B cell (primary cell): ENCODE data around the gene AKAP6.

Experiments
- EZH2 ChIP-seq: IDR thresholded peaks from 2 replicates; pipeline ENCODE4 v1.6.1; 2012; ENCODE audit warnings: borderline replicate concordance, low read depth, mild to moderate bottlenecking, moderate library complexity, low read length; ENCODE audit not compliant: insufficient read depth, poor library complexity, severe bottlenecking
- TF ChIP-seq, protein P1 (sequence below): fragments of 200-600 bp; IDR thresholded peaks from one replicate; pipeline ENCODE4 v1.8.0; 2022; ENCODE audit warnings: antibody characterized with exemption, mild to moderate bottlenecking

DNA sequence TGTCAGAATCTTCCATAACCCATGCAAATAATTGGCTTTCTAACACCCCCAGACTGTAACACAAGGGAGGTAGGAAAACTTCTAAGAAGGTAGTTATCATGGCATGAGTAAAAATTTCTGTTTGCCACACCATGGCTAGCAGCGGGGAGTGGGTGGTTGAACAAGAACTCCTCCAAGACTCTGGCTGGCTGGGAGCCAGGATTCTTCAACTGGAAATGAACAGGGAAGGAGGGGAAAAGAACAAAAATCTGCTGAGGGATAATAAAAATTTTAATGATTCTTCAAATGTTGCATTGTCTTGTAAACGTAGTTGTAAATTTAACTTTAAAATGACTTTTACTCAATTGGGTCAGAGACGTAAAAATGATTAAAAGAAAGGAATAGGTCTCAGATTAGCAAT is 78.9 kb downstream of the AKAP6 start:
- TF ChIP-seq, protein P1, sequence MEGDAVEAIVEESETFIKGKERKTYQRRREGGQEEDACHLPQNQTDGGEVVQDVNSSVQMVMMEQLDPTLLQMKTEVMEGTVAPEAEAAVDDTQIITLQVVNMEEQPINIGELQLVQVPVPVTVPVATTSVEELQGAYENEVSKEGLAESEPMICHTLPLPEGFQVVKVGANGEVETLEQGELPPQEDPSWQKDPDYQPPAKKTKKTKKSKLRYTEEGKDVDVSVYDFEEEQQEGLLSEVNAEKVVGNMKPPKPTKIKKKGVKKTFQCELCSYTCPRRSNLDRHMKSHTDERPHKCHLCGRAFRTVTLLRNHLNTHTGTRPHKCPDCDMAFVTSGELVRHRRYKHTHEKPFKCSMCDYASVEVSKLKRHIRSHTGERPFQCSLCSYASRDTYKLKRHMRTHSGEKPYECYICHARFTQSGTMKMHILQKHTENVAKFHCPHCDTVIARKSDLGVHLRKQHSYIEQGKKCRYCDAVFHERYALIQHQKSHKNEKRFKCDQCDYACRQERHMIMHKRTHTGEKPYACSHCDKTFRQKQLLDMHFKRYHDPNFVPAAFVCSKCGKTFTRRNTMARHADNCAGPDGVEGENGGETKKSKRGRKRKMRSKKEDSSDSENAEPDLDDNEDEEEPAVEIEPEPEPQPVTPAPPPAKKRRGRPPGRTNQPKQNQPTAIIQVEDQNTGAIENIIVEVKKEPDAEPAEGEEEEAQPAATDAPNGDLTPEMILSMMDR, result no peak
- no peak for TF ChIP-seq EZH2
